HepG2 (cell line): ENCODE data around the gene COQ5. TPM values are rescaled to one million over a fixed set of nuclear protein-coding genes. Genes with fewer than 3 reads are reported as not detected.
A peak's percentile ranks its signal among the peaks of the same experiment; 100 is the strongest.

Source experiments
- ATAC-seq: fragments of 200-7000 bp; cut with Tn5 transposase; 3 replicates; pipeline ENCODE4 v1.9.1; 2020; ENCODE audit warnings: mild to moderate bottlenecking, moderate library complexity
- BruUV-seq: library from RNA; stranded (reverse); fragments of 400-500 nt; replicated peaks from 2 replicates; lab custom pipeline; 2021; lab: Mats Ljungman, UMichigan
- CTCF ChIA-PET: fragments of 300-600 bp; formaldehyde crosslinking; extraction: SDS; loops from one replicate; lab custom pipeline; 2021; ENCODE audit warnings: low total read pairs, inconsistent platforms, low intra/inter-chr PET ratio; lab: Yijun Ruan, JAX
- POLR2A ChIA-PET: fragments of 350-600 bp; sonication (Branson Sonifier 250); formaldehyde crosslinking; loops from one replicate; lab custom pipeline; 2020; ENCODE audit warnings: antibody characterized with exemption, inconsistent platforms; lab: Yijun Ruan, JAX
- DNase-seq: peaks from one replicate; pipeline ENCODE4 v3.0.0-alpha.2; 2015; ENCODE audit warnings: low spot score
- FAIRE-seq: peaks from 3 replicates; lab custom pipeline; 2011; peaks lifted over from hg19 to GRCh38; lab: Jason Lieb, UNC
- H2AFZ ChIP-seq: one replicate; pipeline ENCODE4 v1.6.1; 2011; ENCODE audit warnings: low read length, inconsistent platforms
- H3K27ac ChIP-seq: fragments of 300-600 bp; 3 replicates; pipeline ENCODE4 v1.8.0; 2011; ENCODE audit warnings: mixed run types, mild to moderate bottlenecking, mixed read lengths, low read length, inconsistent platforms; ENCODE audit not compliant: insufficient read depth; ENCODE audit errors: extremely low read length
- H3K27me3 ChIP-seq, 2 experiments: fragments of 200-600 bp in 1 of 2; 2 replicates in 1 of 2; 3 replicates in 1 of 2; pipeline versions ENCODE4 v1.6.0 to v1.8.0; 2011; ENCODE audit warnings: low read length in 2 of 2, mild to moderate bottlenecking in 2 of 2, moderate library complexity in 2 of 2, inconsistent platforms in 1 of 2; ENCODE audit not compliant: insufficient read depth in 2 of 2, control insufficient read depth in 1 of 2
- H3K36me3 ChIP-seq, 2 experiments: fragments of 200-600 bp in 1 of 2; replicated peaks in 1 of 2; 2 replicates in 1 of 2; 3 replicates in 1 of 2; pipeline versions ENCODE4 v1.5.1 to v1.8.0; 2011; ENCODE audit warnings: low read length in 2 of 2, inconsistent platforms in 1 of 2; ENCODE audit not compliant: insufficient read depth in 2 of 2, control insufficient read depth in 1 of 2
- H3K4me1 ChIP-seq: 2 replicates; pipeline ENCODE4 v1.5.1; 2012; ENCODE audit warnings: low read length, inconsistent platforms; ENCODE audit not compliant: insufficient read depth
- H3K4me2 ChIP-seq: 2 replicates; pipeline ENCODE4 v1.6.0; 2011; ENCODE audit warnings: low read depth, low read length, inconsistent platforms
- H3K4me3 ChIP-seq, 3 experiments: fragments of 200-600 bp in 1 of 3; sonication (generic), shearing (Covaris generic) in 1 of 3; replicated peaks in 1 of 3; 2 replicates each; pipeline ENCODE4 v1.5.1; 2011 to 2016; ENCODE audit warnings: low read length in 3 of 3, inconsistent platforms in 2 of 3, low read depth in 2 of 3, mild to moderate bottlenecking in 2 of 3, control low read depth in 1 of 3, mixed read lengths in 1 of 3; ENCODE audit not compliant: insufficient read depth in 1 of 3
- H3K79me2 ChIP-seq: one replicate; pipeline ENCODE4 v1.6.1; 2011; ENCODE audit warnings: low read length, inconsistent platforms; ENCODE audit not compliant: insufficient read depth
- H3K9ac ChIP-seq: 2 replicates; pipeline ENCODE4 v1.6.0; 2011; ENCODE audit warnings: mild to moderate bottlenecking, low read depth, low read length, inconsistent platforms; ENCODE audit not compliant: insufficient read depth
- H3K9me3 ChIP-seq: 2 replicates; pipeline ENCODE4 v1.5.1; 2012; ENCODE audit warnings: mild to moderate bottlenecking, low read length
- H4K20me1 ChIP-seq: 2 replicates; pipeline ENCODE4 v1.6.0; 2011; ENCODE audit warnings: inconsistent platforms, mild to moderate bottlenecking, low read length, moderate library complexity; ENCODE audit not compliant: insufficient read depth
- ATRX ChIP-seq: sonication (generic); formaldehyde crosslinking; IDR thresholded peaks from 2 replicates; pipeline ENCODE4 v1.4.0; 2020; ENCODE audit warnings: missing genetic modification reagents, borderline replicate concordance
- CBX2 ChIP-seq, 2 experiments: fragments of 200-600 bp in 1 of 2; sonication (generic); formaldehyde crosslinking in 1 of 2; IDR thresholded peaks; 2 replicates each; pipeline versions ENCODE4 v1.7.0 to v1.8.1; 2018 to 2022; ENCODE audit warnings: low read depth in 2 of 2, low read length in 1 of 2, mild to moderate bottlenecking in 1 of 2, missing genetic modification reagents in 1 of 2
- GMEB1 ChIP-seq: sonication (generic); formaldehyde crosslinking; IDR thresholded peaks from 2 replicates; pipeline ENCODE4 v1.5.1; 2020; ENCODE audit warnings: missing genetic modification reagents, mild to moderate bottlenecking, borderline replicate concordance
- KLF6 ChIP-seq: IDR thresholded peaks from 2 replicates; pipeline ENCODE4 v1.8.0; 2016; ENCODE audit warnings: missing biosample characterization, missing genetic modification reagents
- MTF2 ChIP-seq: sonication (generic); formaldehyde crosslinking; IDR thresholded peaks from 2 replicates; pipeline ENCODE4 v1.5.0; 2020; ENCODE audit warnings: missing genetic modification reagents, borderline replicate concordance
- RFX5 ChIP-seq: IDR thresholded peaks from 2 replicates; pipeline ENCODE4 v1.6.1; 2011; ENCODE audit warnings: low read depth, low read length, improper control_type of control experiment
- SMAD9 ChIP-seq: sonication (generic); formaldehyde crosslinking; IDR thresholded peaks from 2 replicates; pipeline ENCODE4 v1.5.1; 2020; ENCODE audit warnings: mild to moderate bottlenecking, missing genetic modification reagents
- TGIF2 ChIP-seq: IDR thresholded peaks from 2 replicates; pipeline ENCODE4 v1.6.1; 2016; ENCODE audit warnings: control low read depth, missing compliant biosample characterization
- THAP9 ChIP-seq: sonication (generic); formaldehyde crosslinking; IDR thresholded peaks from 2 replicates; pipeline ENCODE4; 2020; ENCODE audit warnings: missing genetic modification reagents, mild to moderate bottlenecking, borderline replicate concordance
- UBTF ChIP-seq: sonication (generic); formaldehyde crosslinking; IDR thresholded peaks from 2 replicates; pipeline ENCODE4 v1.4.0; 2020; ENCODE audit warnings: mild to moderate bottlenecking, missing genetic modification reagents
- ZGPAT ChIP-seq: IDR thresholded peaks from 2 replicates; pipeline ENCODE4 v1.6.1; 2016; ENCODE audit warnings: mild to moderate bottlenecking
- ZNF24 ChIP-seq: fragments of 450-650 bp; IDR thresholded peaks from 2 replicates; pipeline ENCODE4 v1.6.1; 2017; ENCODE audit warnings: antibody characterized with exemption, mild to moderate bottlenecking
- ZNF761 ChIP-seq: sonication (generic); formaldehyde crosslinking; conservative IDR thresholded peaks from 2 replicates; pipeline ENCODE4 v1.4.0; 2020; ENCODE audit warnings: mild to moderate bottlenecking, missing genetic modification reagents
- ZNF773 ChIP-seq: sonication (generic); formaldehyde crosslinking; IDR thresholded peaks from 2 replicates; pipeline ENCODE4 v1.4.0; 2020; ENCODE audit warnings: missing genetic modification reagents, borderline replicate concordance
- ZNF841 ChIP-seq: sonication (generic); formaldehyde crosslinking; IDR thresholded peaks from 2 replicates; pipeline ENCODE4 v1.8.1; 2023; ENCODE audit warnings: missing genetic modification reagents, borderline replicate concordance
- WGBS: methylation state at CpG from one replicate; pipeline ENCODE4 v1.1.6; 2017; ENCODE audit warnings: low lambda C conversion rate; 5-methylcytosine and 5-hydroxymethylcytosine counted together
- in situ Hi-C: cut with HindIII; loops from 2 replicates; pipeline ENCODE4 v1.10.0; 2017; ENCODE audit warnings: low pct_unique_long_range_greater_than_20kb; ENCODE audit not compliant: extremely low pct_ligation_motif_present
- intact Hi-C: fragments of 100-400 bp; cut with micrococcal nuclease; formaldehyde crosslinking; loops from one replicate; pipeline ENCODE4 v1.10.0; 2022; ENCODE audit not compliant: unreplicated experiment
- polyA plus RNA-seq, 8 experiments: library from polyadenylated mRNA; depleted of rRNA in 3 of 8; stranded (reverse) in 7 of 8; unstranded in 1 of 8; fragments of >200 nt; fragmentation: Illumina TruSeq in 4 of 8; extraction: Trizol in 4 of 8; gene quantifications; 2 replicates each; pipeline versions ENCODE4 v1.2.1 to v1.2.3, GENCODE V29; 2011 to 2016; ENCODE audit warnings: low read depth in 4 of 8, missing spikeins in 1 of 8, mixed read lengths in 1 of 8; ENCODE audit not compliant: insufficient read depth in 1 of 8
- total RNA-seq, 5 experiments: library from RNA; depleted of rRNA; stranded (reverse); fragments of >200 nt; fragmentation: Illumina TruSeq; extraction: Trizol; gene quantifications; 2 replicates each; pipeline ENCODE4 v1.2.3, GENCODE V29; 2016; ENCODE audit warnings: low read depth in 1 of 5

COQ5 gene
- total and polyA plus RNA-seq, 2 of the 13 experiments (the other 11 are each of a cell fraction or from before 2014, with no cell fraction given), result 36.4 to 41.5 TPM

GRCh38 chr12:120468325-120468820, 60.6 kb downstream of the COQ5 start:
- POLR2A ChIA-PET, result interaction anchor here (0.8 to 3.2 kb wide), 8 partner anchors 10 to 82 kb away, joined by 3 to 16 read pairs (median 6); partner anchors contain the start of genes COQ5 and DYNLL1
- H2AFZ ChIP-seq, result no peak overlapping the region
- FAIRE-seq, result peak; percentile 76
- TF ChIP-seq ZNF773 (CRISPR knock-in tag) (no peak), KLF6 (no peak), TGIF2 (CRISPR knock-in tag) (peak; percentile 65; the same call in 1 of the 2 replicates), ZGPAT (peak; percentile 34; the same call in 1 of the 2 replicates), ZNF841 (CRISPR knock-in tag) (no peak), ZNF24 (no peak), MTF2 (0 out of 2 replicates have a peak, but pooled peaks have one; percentile 68), ZNF761 (CRISPR knock-in tag) (0 out of 2 replicates have a peak, but pooled peaks have one; percentile 32), UBTF (CRISPR knock-in tag) (0 out of 2 replicates have a peak, but pooled peaks have one; percentile 19), CBX2 (IDR thresholded peaks at IDR 0.05; ENCODE audit: low read depth, low read length) (no peak), CBX2 (CRISPR knock-in tag; IDR thresholded peaks at IDR 0.05; ENCODE audit: low read depth) (no peak), THAP9 (CRISPR knock-in tag) (0 out of 2 replicates have a peak, but pooled peaks have one; percentile 47), RFX5 (no peak), GMEB1 (CRISPR knock-in tag) (0 out of 2 replicates have a peak, but pooled peaks have one; percentile 19), SMAD9 (no peak), ATRX (CRISPR knock-in tag) (no peak)

More at GRCh38 chr12:120468325-120468820, 60.6 kb downstream of the COQ5 start:
- H3K27ac ChIP-seq, result peak overlapping the region; percentile 78
- in situ Hi-C loops (no loop called here), intact Hi-C loops (loop anchor here (2.0 kb wide), 3 partner anchors 22 to 60 kb away; partner anchors contain the start of genes COQ5, DYNLL1, GATC and TRIAP1)
- peaks cover 30% of the 10 kb centered on the region for H4K20me1 ChIP-seq
- ATAC-seq (peak; percentile 32), DNase-seq (peak; percentile 44)
- peaks cover 52% of the 10 kb centered on the region for H3K4me1 ChIP-seq
- TSS peak; percentile 50 for BruUV-seq
- peaks cover 44% of the 10 kb centered on the region for H3K79me2 ChIP-seq
- peak overlapping the region; percentile 74 to 85 (median 81) for H3K4me3 ChIP-seq
- under 1% methylated on average over 10 of the region's 23 CpGs for WGBS
- peaks cover 10 to 34% of the 10 kb centered on the region in 2 experiments for H3K36me3 ChIP-seq
- peak overlapping the region; percentile 90 for H3K9ac ChIP-seq
- peak overlapping the region; percentile 86 for H3K4me2 ChIP-seq
- CTCF ChIA-PET, result no interaction called here
- no peaks in the 10 kb centered on the region; a peak in 1 of 5 replicates for H3K27me3 ChIP-seq
- H3K9me3 ChIP-seq, result no peaks in the 10 kb centered on the region
